ENCODE data around the gene SMIM33.

SMIM33 gene

GRCh38 chr5:139453683-139454567, 16.9 kb upstream of the SMIM33 start:
- in situ Hi-C loops (cut with HindIII; ENCODE audit: low pct_ligation_motif_present, low pct_unique_long_range_greater_than_20kb, low sequenced_read_pairs), result no loop called here
- no peak for DNase-seq

GRCh38 chr5:139454568-139455290, 16.1 kb upstream of the SMIM33 start:
- in situ Hi-C loops (cut with HindIII; ENCODE audit: low pct_ligation_motif_present, low pct_unique_long_range_greater_than_20kb, low sequenced_read_pairs), result no loop called here
- no peak for DNase-seq

DNA sequence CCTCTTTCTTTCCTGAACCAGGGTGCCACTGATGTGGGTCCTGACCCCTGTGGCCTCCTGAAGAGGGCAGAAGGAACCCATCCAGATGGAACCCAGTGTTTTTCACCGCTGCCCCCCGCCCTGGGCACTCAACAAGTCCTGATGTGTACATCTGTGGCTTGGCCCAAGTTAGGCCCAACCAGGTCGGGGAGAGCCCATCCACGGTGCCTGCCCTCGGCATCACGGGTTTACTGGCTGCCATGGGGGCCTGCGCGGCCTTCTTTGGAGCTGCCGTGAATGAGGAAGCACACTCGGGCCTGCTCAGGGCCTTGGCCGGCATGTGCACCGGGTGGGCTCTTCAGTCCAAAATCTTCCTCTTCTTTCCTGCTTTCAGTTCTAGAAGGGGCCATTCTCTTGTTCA, 14.0 kb upstream of the SMIM33 start:
- DNase-seq, result no peak
- in situ Hi-C loops (cut with HindIII; ENCODE audit: low pct_ligation_motif_present, low pct_unique_long_range_greater_than_20kb, low sequenced_read_pairs), result no loop called here

DNA sequence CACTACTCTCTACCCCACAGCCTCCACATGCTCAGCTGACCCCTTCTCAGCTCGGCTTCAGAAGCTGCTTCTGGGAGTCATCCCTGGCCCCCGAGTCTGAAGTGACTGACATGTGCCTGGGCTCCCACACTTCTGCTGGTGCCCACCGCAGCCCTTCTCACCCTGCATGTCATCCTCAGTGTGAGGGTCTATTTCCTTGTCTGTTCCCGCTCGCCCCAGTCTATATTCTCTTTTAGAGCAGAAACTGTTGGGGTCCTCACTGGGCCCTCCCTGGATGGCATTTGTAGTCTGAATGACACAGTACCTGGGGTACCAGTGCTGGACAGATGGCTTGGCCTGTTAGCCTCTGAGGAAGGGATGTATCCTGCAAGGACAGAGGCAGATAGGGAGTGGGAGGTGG, 13.6 kb upstream of the SMIM33 start:
- in situ Hi-C loops (cut with HindIII; ENCODE audit: low pct_ligation_motif_present, low pct_unique_long_range_greater_than_20kb, low sequenced_read_pairs), result no loop called here
- DNase-seq, result no peak

DNA sequence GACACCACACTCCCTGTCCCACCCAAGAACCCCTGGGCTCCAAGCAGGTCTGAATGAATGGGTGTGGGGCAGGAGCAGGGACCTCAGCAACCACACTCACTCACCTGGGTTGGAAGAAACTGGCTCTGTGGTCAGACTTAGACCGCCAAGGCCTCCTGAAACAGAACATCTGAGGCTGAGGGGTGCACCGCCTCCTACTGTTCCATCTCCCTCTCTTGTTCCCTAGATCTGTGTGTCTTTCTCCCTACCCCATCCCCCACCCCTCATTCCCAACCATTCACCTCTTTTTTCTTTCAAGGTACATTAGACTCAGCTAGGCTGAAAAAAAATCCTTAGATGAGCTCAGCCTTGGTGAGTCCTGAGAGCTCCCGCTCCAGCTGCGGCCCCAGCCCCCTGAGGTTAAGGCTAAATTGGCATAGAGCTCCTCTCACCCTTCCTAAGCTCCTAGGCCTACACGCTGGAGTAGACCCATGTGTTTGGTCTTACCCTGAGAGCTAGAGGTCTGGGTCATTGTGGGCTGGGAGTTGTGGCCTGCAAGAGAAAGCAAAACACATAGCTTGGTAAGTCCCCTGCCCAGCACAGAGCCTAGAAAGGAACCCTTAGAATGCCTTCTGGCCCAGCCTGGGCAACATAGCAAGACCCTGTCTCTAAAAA, 13.0 kb upstream of the SMIM33 start:
- in situ Hi-C loops (cut with HindIII; ENCODE audit: low pct_ligation_motif_present, low pct_unique_long_range_greater_than_20kb, low sequenced_read_pairs), result no loop called here
- DNase-seq, result no peak

GRCh38 chr5:139458580-139459407, 12.0 kb upstream of the SMIM33 start:
- DNase-seq, result no peak
- in situ Hi-C loops (cut with HindIII; ENCODE audit: low pct_ligation_motif_present, low pct_unique_long_range_greater_than_20kb, low sequenced_read_pairs), result no loop called here

GRCh38 chr5:139459451-139459934, 11.3 kb upstream of the SMIM33 start:
- no peak for DNase-seq
- in situ Hi-C loops (cut with HindIII; ENCODE audit: low pct_ligation_motif_present, low pct_unique_long_range_greater_than_20kb, low sequenced_read_pairs), result no loop called here

GRCh38 chr5:139460455-139460854, 10.3 kb upstream of the SMIM33 start:
- no peak for DNase-seq
- in situ Hi-C loops (cut with HindIII; ENCODE audit: low pct_ligation_motif_present, low pct_unique_long_range_greater_than_20kb, low sequenced_read_pairs), result no loop called here

- no peak for DNase-seq
- in situ Hi-C loops (cut with HindIII; ENCODE audit: low pct_ligation_motif_present, low pct_unique_long_range_greater_than_20kb, low sequenced_read_pairs), result no loop called here
These were observed 9.6 kb upstream of the SMIM33 start for GRCh38 chr5:139461176-139461575.

DNA sequence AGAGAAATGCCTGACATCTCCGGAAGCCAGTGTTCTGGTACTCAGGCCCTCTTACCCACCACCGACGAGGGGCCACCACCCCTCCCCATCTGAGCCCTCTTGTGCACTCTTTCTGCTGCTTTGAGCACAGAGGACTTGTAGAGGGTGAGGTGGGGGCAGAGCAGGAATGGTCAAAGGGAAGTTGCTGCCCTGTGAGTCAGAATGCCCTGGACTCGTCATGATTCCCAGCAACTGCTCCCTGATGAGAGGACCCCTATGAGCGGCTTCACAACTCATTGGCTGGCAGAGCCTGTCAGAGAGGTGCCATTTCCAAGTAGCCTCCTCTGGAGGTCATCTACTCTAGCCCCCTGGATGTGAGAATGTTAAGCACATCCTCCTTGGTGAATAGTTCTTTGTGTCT, 9.1 kb upstream of the SMIM33 start:
- in situ Hi-C loops (cut with HindIII; ENCODE audit: low pct_ligation_motif_present, low pct_unique_long_range_greater_than_20kb, low sequenced_read_pairs), result no loop called here
- DNase-seq, result no peak

- in situ Hi-C loops (cut with HindIII; ENCODE audit: low pct_ligation_motif_present, low pct_unique_long_range_greater_than_20kb, low sequenced_read_pairs), result no loop called here
- DNase-seq, result no peak
These were observed 8.1 kb upstream of the SMIM33 start, which contains the start of gene ECSCR for GRCh38 chr5:139462586-139463276. TSS of gene ECSCR (minus strand) at chr5:139462743. CDS start at chr5:139462670, 73 bp downstream.

DNA sequence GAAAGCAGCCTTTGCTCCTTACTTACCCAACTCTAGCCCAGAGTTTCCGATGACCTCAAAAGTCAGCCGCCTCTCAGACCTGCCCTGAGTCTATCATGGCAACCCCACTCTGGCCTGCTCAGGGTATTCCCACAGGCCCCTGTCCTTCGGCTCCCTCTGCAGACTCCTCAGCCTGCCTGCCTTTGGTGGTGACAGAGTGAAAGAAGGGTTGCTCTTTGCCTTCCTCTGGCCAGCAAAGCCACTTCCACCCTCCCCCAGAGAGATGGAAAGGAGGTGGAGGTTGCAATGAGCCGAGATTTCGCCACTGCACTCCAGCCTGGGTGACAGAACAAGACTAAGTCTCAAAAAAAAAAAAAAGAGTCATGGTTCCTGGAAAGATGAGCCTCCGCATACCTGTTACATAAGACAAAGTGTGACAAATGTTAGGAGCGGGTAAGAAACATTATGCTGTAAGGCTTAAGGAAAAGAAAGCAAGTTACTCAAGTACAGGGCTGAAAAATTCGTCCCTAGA, 2.3 kb upstream of the SMIM33 start:
- no peak for DNase-seq
- in situ Hi-C loops (cut with HindIII; ENCODE audit: low pct_ligation_motif_present, low pct_unique_long_range_greater_than_20kb, low sequenced_read_pairs), result no loop called here

- in situ Hi-C loops (cut with HindIII; ENCODE audit: low pct_ligation_motif_present, low pct_unique_long_range_greater_than_20kb, low sequenced_read_pairs), result no loop called here
- no peak for DNase-seq
These were observed 1.7 kb downstream of the SMIM33 start for GRCh38 chr5:139472386-139473030.

GRCh38 chr5:139473105-139473504, 2.3 kb downstream of the SMIM33 start:
- DNase-seq, result no peak
- in situ Hi-C loops (cut with HindIII; ENCODE audit: low pct_ligation_motif_present, low pct_unique_long_range_greater_than_20kb, low sequenced_read_pairs), result no loop called here

DNA sequence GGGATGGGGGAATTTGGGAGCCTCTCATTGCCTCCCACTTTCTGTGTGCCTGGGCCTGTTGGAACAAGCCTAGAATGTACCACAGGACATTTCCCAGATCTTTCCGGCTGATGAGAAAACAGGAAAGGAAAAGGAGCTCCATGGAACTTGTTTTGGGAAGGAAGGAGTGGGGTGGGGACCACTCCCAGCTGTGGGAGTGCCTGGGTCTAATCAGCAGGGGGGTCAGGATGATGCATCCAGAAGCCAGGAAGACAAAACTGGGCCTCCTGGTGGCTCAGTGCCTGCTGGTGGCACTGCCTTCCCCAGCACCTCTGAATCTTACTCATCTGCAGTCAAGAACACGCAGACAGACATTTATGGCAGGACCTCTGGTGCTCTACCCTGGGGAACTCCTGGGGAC, 2.8 kb downstream of the SMIM33 start:
- no peak for DNase-seq
- in situ Hi-C loops (cut with HindIII; ENCODE audit: low pct_ligation_motif_present, low pct_unique_long_range_greater_than_20kb, low sequenced_read_pairs), result no loop called here

DNA sequence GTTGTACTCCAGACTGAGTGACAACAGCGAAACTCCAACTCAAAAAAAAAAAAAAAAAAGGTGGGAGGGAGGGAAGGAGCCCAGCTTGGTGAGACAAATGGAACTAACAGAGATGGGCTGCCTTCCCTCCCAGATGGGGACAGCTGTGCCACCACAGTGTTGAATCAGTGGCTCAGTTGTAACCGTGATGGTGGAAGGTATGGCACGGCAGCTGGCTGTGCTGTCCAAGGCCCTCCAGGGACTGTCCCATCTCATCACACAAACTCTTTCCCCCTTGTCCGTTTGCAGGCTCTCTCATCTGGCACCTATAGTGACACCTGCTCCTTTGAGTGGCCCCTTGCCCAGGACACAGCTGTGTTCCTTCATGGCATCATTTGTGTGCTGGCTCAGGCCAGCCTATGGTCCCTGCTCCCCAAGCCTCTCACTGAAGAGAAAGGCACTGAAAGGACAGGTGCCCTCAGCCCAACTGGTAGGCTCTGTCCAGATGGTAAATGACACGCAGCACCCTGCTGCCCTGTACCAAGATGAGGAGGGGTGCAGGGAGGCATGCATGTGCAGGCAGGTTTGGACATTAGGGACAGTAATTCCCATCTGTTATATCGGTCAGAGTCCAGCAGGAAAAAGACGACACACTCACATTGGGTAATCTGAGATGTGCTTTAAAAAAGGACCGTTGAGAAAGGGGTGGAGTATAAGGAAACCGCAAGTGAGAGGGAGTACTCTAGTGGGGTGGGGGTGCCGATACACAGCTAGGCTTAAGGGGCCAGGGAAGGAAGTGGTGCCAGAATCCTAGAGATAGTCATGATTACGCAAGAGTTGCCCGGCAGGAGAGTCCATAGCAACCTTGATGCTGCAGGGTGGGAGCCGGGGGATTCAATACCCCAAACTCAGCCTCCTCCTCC, 4.3 kb downstream of the SMIM33 start:
- DNase-seq, result no peak
- in situ Hi-C loops (cut with HindIII; ENCODE audit: low pct_ligation_motif_present, low pct_unique_long_range_greater_than_20kb, low sequenced_read_pairs), result no loop called here

All from ACHN (cell line).